Testis (tissue), 3 donors: Measurements from ENCODE around the gene SMAP2. TPM values are rescaled to one million over a fixed set of nuclear protein-coding genes. Genes with fewer than 3 reads are reported as not detected.
A peak's percentile ranks its signal among the peaks of the same experiment; 100 is the strongest.

ENCODE experiments used
- DNase-seq: peaks from one replicate; pipeline ENCODE4 v3.0.0-alpha.2; 2019
- H3K27ac ChIP-seq, 2 donors: fragments of 200-600 bp; sonication (generic); one replicate each; pipeline ENCODE4 v1.5.1; 2019
- H3K27me3 ChIP-seq: fragments of 200-600 bp; sonication (generic); one replicate; pipeline ENCODE4 v1.5.1; 2019
- H3K36me3 ChIP-seq: fragments of 200-600 bp; sonication (generic); one replicate; pipeline ENCODE4 v1.5.1; 2017; ENCODE audit warnings: low read depth; ENCODE audit errors: missing control alignments
- H3K4me1 ChIP-seq: fragments of 200-600 bp; sonication (generic); one replicate; pipeline ENCODE4 v1.5.1; 2019
- H3K4me3 ChIP-seq, 2 donors: fragments of 200-600 bp; sonication (generic); one replicate each; pipeline ENCODE4 v1.5.1; 2017 to 2019
- H3K9me3 ChIP-seq: fragments of 200-600 bp; sonication (generic); one replicate; pipeline ENCODE4 v1.5.1; 2017
- CTCF ChIP-seq, 3 experiments: fragments of 450-650 bp in 2 of 3; fragments of 200-600 bp in 1 of 3; sonication (generic) in 1 of 3; IDR thresholded peaks; one replicate each; pipeline ENCODE4 v1.5.1; 2016 to 2019; ENCODE audit warnings: antibody characterized with exemption in 3 of 3, mild to moderate bottlenecking in 2 of 3, moderate library complexity in 1 of 3
- POLR2A ChIP-seq: fragments of 450-650 bp; IDR thresholded peaks from one replicate; pipeline ENCODE4 v1.6.1; 2017; ENCODE audit warnings: antibody characterized with exemption, mild to moderate bottlenecking, moderate library complexity
- WGBS, 2 donors: methylation state at CpG; one replicate each; pipeline ENCODE4 v1.1.5; 2018; 5-methylcytosine and 5-hydroxymethylcytosine counted together
- intact Hi-C: fragments of 100-400 bp; cut with DNase I; formaldehyde crosslinking; loops from one replicate; pipeline ENCODE4 v1.15.1; 2023; ENCODE audit warnings: low total_unique reads
- polyA plus RNA-seq: library from polyadenylated mRNA; stranded (reverse); fragments of 350-450 nt; fragmentation: Illumina TruSeq; extraction: RNeasy Lipid Tissue Mini Kit (QIAGEN cat#74804); gene quantifications from one replicate; pipeline ENCODE4 v1.2.3, GENCODE V29; 2014; ENCODE audit warnings: low read depth, low replicate concordance; ENCODE audit not compliant: insufficient read depth
- total RNA-seq, 2 donors: library from RNA; depleted of rRNA; stranded (reverse); fragments of >200 nt; gene quantifications; one replicate each; pipeline ENCODE4 v1.2.3, GENCODE V29; 2016

Gene SMAP2
- total and polyA plus RNA-seq, 3 donors from 2014 or later: 23.0 to 44.3 (median 27.1) TPM

- 89 to 96% methylated on average over 6 of the region's 6 CpGs for WGBS, 2 donors
- Histone ChIP-seq H3K4me3 (no peak overlapping the region), H3K36me3 (no peaks in the 10 kb centered on the region), H3K4me1 (no peaks in the 10 kb centered on the region), H3K27ac (no peak overlapping the region), H3K27me3 (no peaks in the 10 kb centered on the region), H3K9me3 (no peaks in the 10 kb centered on the region)
- TF ChIP-seq CTCF (IDR thresholded peaks at IDR 0.05) (no peak), POLR2A (no peak)
- intact Hi-C loops: no loop called here
- DNase-seq: no peak
Observed at GRCh38 chr1:40413527-40414252, 40.2 kb downstream of the SMAP2 start.

- Histone ChIP-seq H3K27ac (no peak overlapping the region), H3K27me3 (no peaks in the 10 kb centered on the region), H3K4me1 (no peaks in the 10 kb centered on the region), H3K36me3 (no peaks in the 10 kb centered on the region), H3K9me3 (no peaks in the 10 kb centered on the region), H3K4me3 (no peak overlapping the region)
- DNase-seq: no peak
- WGBS, 2 donors: 96 to 97% methylated on average over 3 of the region's 3 CpGs
- no peak for TF ChIP-seq CTCF (IDR thresholded peaks at IDR 0.05)
- no peak for TF ChIP-seq POLR2A
- intact Hi-C loops: no loop called here
Observed at GRCh38 chr1:40414331-40414730, 40.8 kb downstream of the SMAP2 start.

- intact Hi-C loops: no loop called here
- Histone ChIP-seq H3K9me3 (no peaks in the 10 kb centered on the region), H3K36me3 (no peaks in the 10 kb centered on the region), H3K27me3 (no peaks in the 10 kb centered on the region), H3K4me3 (no peak overlapping the region), H3K4me1 (peaks cover 4% of the 10 kb centered on the region), H3K27ac (no peak overlapping the region)
- no peak for TF ChIP-seq CTCF (IDR thresholded peaks at IDR 0.05)
- DNase-seq: no peak
- WGBS, 2 donors: 90 to 95% methylated on average over 4 of the region's 4 CpGs
Observed at GRCh38 chr1:40416709-40417108, 43.2 kb downstream of the SMAP2 start.

- H3K27ac ChIP-seq: peak overlapping the region; percentile 29 to 35
- no peaks in the 10 kb centered on the region for H3K9me3 ChIP-seq
- peak; percentile 49 for DNase-seq
- H3K36me3 ChIP-seq: no peaks in the 10 kb centered on the region
- TF ChIP-seq CTCF (IDR thresholded peaks at IDR 0.05) (no peak), POLR2A (no peak)
- intact Hi-C loops: no loop called here
- no peak overlapping the region for H3K4me3 ChIP-seq
- peaks cover 4% of the 10 kb centered on the region for H3K4me1 ChIP-seq
- 68 to 78% methylated on average over 15 of the region's 15 CpGs for WGBS, 2 donors
- H3K27me3 ChIP-seq: no peaks in the 10 kb centered on the region
Observed at GRCh38 chr1:40421431-40422384, 48.2 kb downstream of the SMAP2 start.
